SK-N-SH treated with all-trans-retinoic acid at 6 μM for 48 hours (cell line): ENCODE measurements around the gene CD47.

ENCODE experiments used
- ATAC-seq: fragments of 200-7000 bp; cut with Tn5 transposase; 3 replicates; pipeline ENCODE4 v1.9.1; 2020; ENCODE audit warnings: mild to moderate bottlenecking, moderate library complexity
- BACH2 ChIP-seq: fragments of 250-450 bp; sonication (Bioruptor Pico); IDR thresholded peaks from 2 replicates; pipeline ENCODE4 v1.9.0; 2021; ENCODE audit warnings: mild to moderate bottlenecking, borderline replicate concordance
- CSDC2 ChIP-seq: fragments of 250-450 bp; sonication (Bioruptor Pico); IDR thresholded peaks from 2 replicates; pipeline ENCODE4 v1.5.0; 2020; ENCODE audit warnings: mild to moderate bottlenecking, moderate library complexity
- ESRRG ChIP-seq: fragments of 250-450 bp; sonication (Bioruptor Pico); IDR thresholded peaks from 2 replicates; pipeline ENCODE4 v1.6.1; 2021; ENCODE audit warnings: mild to moderate bottlenecking
- ISL1 ChIP-seq: fragments of 250-450 bp; sonication (Bioruptor Pico); IDR thresholded peaks from 2 replicates; pipeline ENCODE4 v2.1.2; 2022; ENCODE audit warnings: mild to moderate bottlenecking, moderate library complexity
- PPARA ChIP-seq: fragments of 250-450 bp; sonication (Bioruptor Pico); IDR thresholded peaks from 2 replicates; pipeline ENCODE4 v1.5.0; 2020; ENCODE audit warnings: mild to moderate bottlenecking, borderline replicate concordance
- RARB ChIP-seq: fragments of 250-450 bp; sonication (Bioruptor Pico); IDR thresholded peaks from 2 replicates; pipeline ENCODE4 v1.8.0; 2021; ENCODE audit warnings: mild to moderate bottlenecking, moderate library complexity
- SNAI2 ChIP-seq: fragments of 250-450 bp; sonication (Bioruptor Pico); IDR thresholded peaks from 2 replicates; pipeline ENCODE4 v1.5.0; 2020; ENCODE audit warnings: mild to moderate bottlenecking, moderate library complexity
- TCF4 ChIP-seq: fragments of 250-450 bp; sonication (Bioruptor Pico); IDR thresholded peaks from 2 replicates; pipeline ENCODE4 v1.8.0; 2021; ENCODE audit warnings: mild to moderate bottlenecking, moderate library complexity, borderline replicate concordance
- TOX ChIP-seq: fragments of 250-450 bp; sonication (Bioruptor Pico); IDR thresholded peaks from 2 replicates; pipeline ENCODE4 v1.8.0; 2021; ENCODE audit warnings: mild to moderate bottlenecking, moderate library complexity, borderline replicate concordance
- ZC3H10 ChIP-seq: fragments of 250-450 bp; sonication (Bioruptor Pico); IDR thresholded peaks from 2 replicates; pipeline ENCODE4 v1.5.1; 2021; ENCODE audit warnings: mild to moderate bottlenecking, moderate library complexity
- ZFP3 ChIP-seq: fragments of 250-450 bp; sonication (Bioruptor Pico); IDR thresholded peaks from 2 replicates; pipeline ENCODE4 v1.5.0; 2020; ENCODE audit warnings: mild to moderate bottlenecking, moderate library complexity
- ZFP30 ChIP-seq: fragments of 450-650 bp; formaldehyde crosslinking; IDR thresholded peaks from 2 replicates; pipeline ENCODE4 v1.5.0; 2022; ENCODE audit warnings: mild to moderate bottlenecking, moderate library complexity
- ZNF565 ChIP-seq: fragments of 450-650 bp; formaldehyde crosslinking; conservative IDR thresholded peaks from 2 replicates; pipeline ENCODE4 v1.5.0; 2020; ENCODE audit warnings: low read depth, mild to moderate bottlenecking, moderate library complexity
- ZNF70 ChIP-seq: fragments of 450-650 bp; formaldehyde crosslinking; IDR thresholded peaks from 2 replicates; pipeline ENCODE4 v1.5.0; 2020; ENCODE audit warnings: mild to moderate bottlenecking, moderate library complexity
- ZNF8 ChIP-seq: fragments of 450-650 bp; formaldehyde crosslinking; IDR thresholded peaks from 2 replicates; pipeline ENCODE4 v1.5.0; 2020; ENCODE audit warnings: mild to moderate bottlenecking, moderate library complexity
- TF ChIP-seq, protein P1 (sequence below): fragments of 250-450 bp; sonication (Bioruptor Pico); IDR thresholded peaks from 2 replicates; pipeline ENCODE4 v1.5.0; 2020; ENCODE audit warnings: mild to moderate bottlenecking, moderate library complexity
- TF ChIP-seq, protein P2 (sequence below): fragments of 250-450 bp; sonication (Bioruptor Pico); IDR thresholded peaks from 2 replicates; pipeline ENCODE4 v1.5.1; 2020; ENCODE audit warnings: low read depth, mild to moderate bottlenecking, moderate library complexity
- TF ChIP-seq, protein P3 (sequence below): fragments of 250-450 bp; sonication (Bioruptor Pico); IDR thresholded peaks from 2 replicates; pipeline ENCODE4 v1.5.1; 2021; ENCODE audit warnings: mild to moderate bottlenecking, moderate library complexity
- TF ChIP-seq, protein P4 (sequence below): fragments of 250-450 bp; sonication (Bioruptor Pico); IDR thresholded peaks from 2 replicates; pipeline ENCODE4 v1.8.0; 2020; ENCODE audit warnings: mild to moderate bottlenecking, moderate library complexity, borderline replicate concordance

Gene CD47

DNA sequence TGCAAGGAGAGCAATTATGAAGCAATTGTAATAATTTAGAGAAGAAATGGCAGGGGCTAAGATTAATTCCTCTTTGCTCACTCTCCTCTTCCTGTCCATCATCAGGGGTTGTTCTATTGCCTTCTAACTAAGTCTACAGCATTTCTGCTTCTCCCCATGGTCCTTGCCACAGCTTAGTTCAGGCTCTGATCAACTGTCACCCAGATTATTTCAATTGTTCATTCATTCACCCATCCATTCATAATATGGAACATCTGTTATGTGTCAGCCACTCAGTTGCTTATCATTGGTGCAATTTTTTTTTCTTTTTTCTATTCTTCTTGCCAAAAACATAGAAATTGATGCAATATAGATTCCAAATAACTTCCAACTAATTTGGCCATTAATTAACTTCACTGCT, 93.2 kb downstream of the CD47 start (continued):
- TF ChIP-seq, protein P1, sequence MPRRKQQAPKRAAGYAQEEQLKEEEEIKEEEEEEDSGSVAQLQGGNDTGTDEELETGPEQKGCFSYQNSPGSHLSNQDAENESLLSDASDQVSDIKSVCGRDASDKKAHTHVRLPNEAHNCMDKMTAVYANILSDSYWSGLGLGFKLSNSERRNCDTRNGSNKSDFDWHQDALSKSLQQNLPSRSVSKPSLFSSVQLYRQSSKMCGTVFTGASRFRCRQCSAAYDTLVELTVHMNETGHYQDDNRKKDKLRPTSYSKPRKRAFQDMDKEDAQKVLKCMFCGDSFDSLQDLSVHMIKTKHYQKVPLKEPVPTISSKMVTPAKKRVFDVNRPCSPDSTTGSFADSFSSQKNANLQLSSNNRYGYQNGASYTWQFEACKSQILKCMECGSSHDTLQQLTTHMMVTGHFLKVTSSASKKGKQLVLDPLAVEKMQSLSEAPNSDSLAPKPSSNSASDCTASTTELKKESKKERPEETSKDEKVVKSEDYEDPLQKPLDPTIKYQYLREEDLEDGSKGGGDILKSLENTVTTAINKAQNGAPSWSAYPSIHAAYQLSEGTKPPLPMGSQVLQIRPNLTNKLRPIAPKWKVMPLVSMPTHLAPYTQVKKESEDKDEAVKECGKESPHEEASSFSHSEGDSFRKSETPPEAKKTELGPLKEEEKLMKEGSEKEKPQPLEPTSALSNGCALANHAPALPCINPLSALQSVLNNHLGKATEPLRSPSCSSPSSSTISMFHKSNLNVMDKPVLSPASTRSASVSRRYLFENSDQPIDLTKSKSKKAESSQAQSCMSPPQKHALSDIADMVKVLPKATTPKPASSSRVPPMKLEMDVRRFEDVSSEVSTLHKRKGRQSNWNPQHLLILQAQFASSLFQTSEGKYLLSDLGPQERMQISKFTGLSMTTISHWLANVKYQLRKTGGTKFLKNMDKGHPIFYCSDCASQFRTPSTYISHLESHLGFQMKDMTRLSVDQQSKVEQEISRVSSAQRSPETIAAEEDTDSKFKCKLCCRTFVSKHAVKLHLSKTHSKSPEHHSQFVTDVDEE = no peak
- TF ChIP-seq, all 23 proteins: peak for 0

DNA sequence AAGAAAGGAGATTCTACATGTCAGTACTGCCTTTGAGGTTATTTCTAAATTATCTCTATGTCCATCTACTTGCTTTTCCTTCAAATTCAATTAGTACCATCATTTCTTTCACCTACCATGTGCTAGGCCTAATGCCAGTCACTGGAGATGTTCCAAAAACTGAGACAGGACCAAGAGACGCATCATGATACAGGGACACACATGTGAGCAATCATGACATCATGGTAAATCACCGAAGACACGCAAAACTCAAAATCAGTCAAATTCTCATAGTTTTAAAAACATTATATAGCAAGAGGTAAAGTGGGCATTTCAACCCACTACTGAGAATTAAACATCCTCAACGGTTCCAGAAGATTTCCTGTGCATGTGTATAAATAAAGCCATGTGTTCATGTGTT, 95.0 kb downstream of the CD47 start:
- no peak for TF ChIP-seq SNAI2 (CRISPR knock-in tag)
- no peak for TF ChIP-seq ESRRG (CRISPR knock-in tag)
- no peak for TF ChIP-seq PPARA (CRISPR knock-in tag)
- no peak for TF ChIP-seq ZFP30
- TF ChIP-seq ZNF565 (CRISPR knock-in tag) = no peak
- TF ChIP-seq ZNF8 = no peak
- TF ChIP-seq BACH2 (CRISPR knock-in tag) = no peak
- TF ChIP-seq, protein P2, sequence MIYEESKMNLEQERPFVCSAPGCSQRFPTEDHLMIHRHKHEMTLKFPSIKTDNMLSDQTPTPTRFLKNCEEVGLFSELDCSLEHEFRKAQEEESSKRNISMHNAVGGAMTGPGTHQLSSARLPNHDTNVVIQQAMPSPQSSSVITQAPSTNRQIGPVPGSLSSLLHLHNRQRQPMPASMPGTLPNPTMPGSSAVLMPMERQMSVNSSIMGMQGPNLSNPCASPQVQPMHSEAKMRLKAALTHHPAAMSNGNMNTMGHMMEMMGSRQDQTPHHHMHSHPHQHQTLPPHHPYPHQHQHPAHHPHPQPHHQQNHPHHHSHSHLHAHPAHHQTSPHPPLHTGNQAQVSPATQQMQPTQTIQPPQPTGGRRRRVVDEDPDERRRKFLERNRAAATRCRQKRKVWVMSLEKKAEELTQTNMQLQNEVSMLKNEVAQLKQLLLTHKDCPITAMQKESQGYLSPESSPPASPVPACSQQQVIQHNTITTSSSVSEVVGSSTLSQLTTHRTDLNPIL (CRISPR knock-in tag) = no peak
- no peak for TF ChIP-seq ZC3H10 (CRISPR knock-in tag)
- TF ChIP-seq, protein P1 = no peak
- TF ChIP-seq, protein P3, sequence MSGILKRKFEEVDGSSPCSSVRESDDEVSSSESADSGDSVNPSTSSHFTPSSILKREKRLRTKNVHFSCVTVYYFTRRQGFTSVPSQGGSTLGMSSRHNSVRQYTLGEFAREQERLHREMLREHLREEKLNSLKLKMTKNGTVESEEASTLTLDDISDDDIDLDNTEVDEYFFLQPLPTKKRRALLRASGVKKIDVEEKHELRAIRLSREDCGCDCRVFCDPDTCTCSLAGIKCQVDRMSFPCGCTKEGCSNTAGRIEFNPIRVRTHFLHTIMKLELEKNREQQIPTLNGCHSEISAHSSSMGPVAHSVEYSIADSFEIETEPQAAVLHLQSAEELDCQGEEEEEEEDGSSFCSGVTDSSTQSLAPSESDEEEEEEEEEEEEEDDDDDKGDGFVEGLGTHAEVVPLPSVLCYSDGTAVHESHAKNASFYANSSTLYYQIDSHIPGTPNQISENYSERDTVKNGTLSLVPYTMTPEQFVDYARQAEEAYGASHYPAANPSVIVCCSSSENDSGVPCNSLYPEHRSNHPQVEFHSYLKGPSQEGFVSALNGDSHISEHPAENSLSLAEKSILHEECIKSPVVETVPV (CRISPR knock-in tag) = no peak
- no peak for TF ChIP-seq TOX (CRISPR knock-in tag)
- TF ChIP-seq ZFP3 (CRISPR knock-in tag) = no peak
- TF ChIP-seq, protein P4, sequence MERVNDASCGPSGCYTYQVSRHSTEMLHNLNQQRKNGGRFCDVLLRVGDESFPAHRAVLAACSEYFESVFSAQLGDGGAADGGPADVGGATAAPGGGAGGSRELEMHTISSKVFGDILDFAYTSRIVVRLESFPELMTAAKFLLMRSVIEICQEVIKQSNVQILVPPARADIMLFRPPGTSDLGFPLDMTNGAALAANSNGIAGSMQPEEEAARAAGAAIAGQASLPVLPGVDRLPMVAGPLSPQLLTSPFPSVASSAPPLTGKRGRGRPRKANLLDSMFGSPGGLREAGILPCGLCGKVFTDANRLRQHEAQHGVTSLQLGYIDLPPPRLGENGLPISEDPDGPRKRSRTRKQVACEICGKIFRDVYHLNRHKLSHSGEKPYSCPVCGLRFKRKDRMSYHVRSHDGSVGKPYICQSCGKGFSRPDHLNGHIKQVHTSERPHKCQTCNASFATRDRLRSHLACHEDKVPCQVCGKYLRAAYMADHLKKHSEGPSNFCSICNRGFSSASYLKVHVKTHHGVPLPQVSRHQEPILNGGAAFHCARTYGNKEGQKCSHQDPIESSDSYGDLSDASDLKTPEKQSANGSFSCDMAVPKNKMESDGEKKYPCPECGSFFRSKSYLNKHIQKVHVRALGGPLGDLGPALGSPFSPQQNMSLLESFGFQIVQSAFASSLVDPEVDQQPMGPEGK (CRISPR knock-in tag) = no peak
- TF ChIP-seq TCF4 (CRISPR knock-in tag) = no peak
- no peak for TF ChIP-seq ZNF70
- TF ChIP-seq CSDC2 (CRISPR knock-in tag) = no peak
- no peak for TF ChIP-seq ISL1 (CRISPR knock-in tag)
- no peak for ATAC-seq

DNA sequence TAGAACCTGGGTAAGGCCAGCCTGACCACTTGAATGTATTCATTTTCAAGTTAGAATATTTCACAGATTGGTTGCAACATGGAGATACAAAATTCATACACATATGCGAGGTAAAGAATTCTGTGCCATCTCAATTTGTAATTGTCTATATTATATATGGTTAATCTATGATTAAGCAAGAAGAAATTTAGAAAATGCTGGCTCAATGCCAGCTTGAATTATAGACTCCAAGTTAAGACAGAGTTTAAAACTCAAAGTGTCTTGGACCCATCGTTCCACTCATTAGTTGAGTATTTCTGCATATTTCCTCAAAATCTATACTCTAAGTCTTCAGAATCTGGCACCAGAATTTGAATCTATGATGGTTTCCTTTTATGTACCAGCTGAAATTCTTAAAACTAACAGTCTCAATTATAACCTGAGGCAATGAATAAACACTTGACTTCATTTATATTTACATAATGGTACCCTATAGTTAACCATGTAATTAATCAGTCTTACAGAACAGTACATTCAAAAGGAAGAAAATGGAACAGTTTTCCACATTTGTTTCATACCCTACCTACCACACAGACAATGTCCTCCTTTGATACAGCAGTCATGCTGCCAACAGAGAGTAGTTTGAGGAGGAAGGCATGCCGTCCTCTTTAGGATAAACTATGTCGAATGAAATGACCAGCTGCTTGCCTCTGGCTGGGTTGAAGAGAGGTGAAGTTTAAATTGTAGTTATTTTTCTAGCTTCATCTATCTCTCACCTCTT, 95.7 kb downstream of the CD47 start:
- ATAC-seq = no peak
- no peak for TF ChIP-seq ZFP30
- TF ChIP-seq ISL1 (CRISPR knock-in tag) = peak; percentile 19; the same call in 1 of the 2 replicates

DNA sequence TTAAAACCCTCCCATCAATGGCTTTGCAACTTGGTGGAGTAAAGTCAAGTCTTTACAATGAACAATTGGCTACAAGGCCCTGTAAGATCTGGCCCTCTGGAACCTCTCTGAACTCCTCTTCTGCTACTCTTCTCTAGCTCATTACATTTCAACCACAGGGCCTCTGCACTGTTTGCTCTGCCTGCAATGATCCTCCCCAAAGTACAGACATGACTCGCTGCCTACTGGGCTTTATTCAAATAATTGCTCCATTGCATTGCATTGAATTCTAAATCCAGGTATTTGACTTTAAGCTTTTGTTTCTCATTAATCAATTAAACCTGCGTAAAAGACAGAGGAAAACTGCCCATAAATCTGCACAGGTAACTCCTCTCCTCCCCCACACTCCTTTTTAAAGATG, 96.7 kb downstream of the CD47 start:
- ATAC-seq = no peak
- TF ChIP-seq TOX (CRISPR knock-in tag) = no peak
- no peak for TF ChIP-seq TCF4 (CRISPR knock-in tag)
- no peak for TF ChIP-seq RARB (CRISPR knock-in tag)
- TF ChIP-seq ZC3H10 (CRISPR knock-in tag) = no peak
- TF ChIP-seq PPARA (CRISPR knock-in tag) = no peak
- TF ChIP-seq ZFP30 = no peak
- TF ChIP-seq, protein P3 (CRISPR knock-in tag) = no peak
- TF ChIP-seq, protein P2 (CRISPR knock-in tag) = no peak
